GM12875 (cell line): ENCODE results near the gene OXCT1.

ENCODE experiments used
- H3K4me3 ChIP-seq: one replicate; pipeline ENCODE4 v1.5.1; 2011; ENCODE audit warnings: low read depth, low read length, control low read depth
- TF ChIP-seq, protein P1 (sequence below): IDR thresholded peaks from 2 replicates; pipeline ENCODE4 v1.5.1; 2011; ENCODE audit warnings: low read depth, mild to moderate bottlenecking, control low read depth, inconsistent platforms, low read length, moderate library complexity, borderline replicate concordance; ENCODE audit not compliant: insufficient read depth

OXCT1 gene

DNA sequence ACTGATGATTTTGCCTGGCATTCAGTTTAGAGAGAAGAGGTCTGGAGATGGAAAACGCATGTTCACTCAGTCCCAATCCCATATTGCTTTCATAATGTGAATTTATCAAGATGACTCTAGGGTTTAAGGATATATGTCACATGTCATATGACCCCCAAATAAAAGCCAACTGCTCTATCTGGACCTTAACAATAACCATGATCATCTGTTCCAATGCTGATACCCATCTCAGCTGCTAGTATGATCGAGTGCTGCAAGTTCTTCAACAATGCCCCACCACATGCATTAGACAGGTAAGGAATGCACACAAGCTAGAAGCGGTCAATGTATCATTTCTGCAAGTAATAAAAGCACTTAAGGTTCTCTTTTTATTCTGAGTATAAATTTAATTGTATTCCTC, 91.8 kb downstream of the OXCT1 start:
- TF ChIP-seq, protein P1, sequence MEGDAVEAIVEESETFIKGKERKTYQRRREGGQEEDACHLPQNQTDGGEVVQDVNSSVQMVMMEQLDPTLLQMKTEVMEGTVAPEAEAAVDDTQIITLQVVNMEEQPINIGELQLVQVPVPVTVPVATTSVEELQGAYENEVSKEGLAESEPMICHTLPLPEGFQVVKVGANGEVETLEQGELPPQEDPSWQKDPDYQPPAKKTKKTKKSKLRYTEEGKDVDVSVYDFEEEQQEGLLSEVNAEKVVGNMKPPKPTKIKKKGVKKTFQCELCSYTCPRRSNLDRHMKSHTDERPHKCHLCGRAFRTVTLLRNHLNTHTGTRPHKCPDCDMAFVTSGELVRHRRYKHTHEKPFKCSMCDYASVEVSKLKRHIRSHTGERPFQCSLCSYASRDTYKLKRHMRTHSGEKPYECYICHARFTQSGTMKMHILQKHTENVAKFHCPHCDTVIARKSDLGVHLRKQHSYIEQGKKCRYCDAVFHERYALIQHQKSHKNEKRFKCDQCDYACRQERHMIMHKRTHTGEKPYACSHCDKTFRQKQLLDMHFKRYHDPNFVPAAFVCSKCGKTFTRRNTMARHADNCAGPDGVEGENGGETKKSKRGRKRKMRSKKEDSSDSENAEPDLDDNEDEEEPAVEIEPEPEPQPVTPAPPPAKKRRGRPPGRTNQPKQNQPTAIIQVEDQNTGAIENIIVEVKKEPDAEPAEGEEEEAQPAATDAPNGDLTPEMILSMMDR: no peak
- H3K4me3 ChIP-seq: no peak overlapping the region

DNA sequence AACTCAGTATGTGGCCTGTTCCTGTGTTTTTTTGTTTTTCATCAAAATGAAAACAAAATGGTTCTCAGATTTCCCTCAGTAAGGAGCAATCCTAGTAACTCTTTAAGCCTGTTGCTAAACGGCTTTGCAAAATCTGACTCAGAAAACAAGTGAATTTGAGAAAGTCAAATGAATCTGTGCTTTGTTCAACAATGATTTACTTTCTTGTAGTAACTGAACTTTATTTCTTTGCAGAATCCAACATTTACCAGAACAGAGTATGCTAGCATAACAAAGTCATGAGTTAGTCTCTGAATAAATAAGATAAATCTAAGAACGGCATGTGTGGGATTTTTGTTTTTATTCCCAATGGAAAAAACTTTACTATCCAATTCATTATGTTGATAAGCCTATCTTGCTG, 93.8 kb downstream of the OXCT1 start:
- TF ChIP-seq, protein P1: no peak
- H3K4me3 ChIP-seq: no peak overlapping the region

DNA sequence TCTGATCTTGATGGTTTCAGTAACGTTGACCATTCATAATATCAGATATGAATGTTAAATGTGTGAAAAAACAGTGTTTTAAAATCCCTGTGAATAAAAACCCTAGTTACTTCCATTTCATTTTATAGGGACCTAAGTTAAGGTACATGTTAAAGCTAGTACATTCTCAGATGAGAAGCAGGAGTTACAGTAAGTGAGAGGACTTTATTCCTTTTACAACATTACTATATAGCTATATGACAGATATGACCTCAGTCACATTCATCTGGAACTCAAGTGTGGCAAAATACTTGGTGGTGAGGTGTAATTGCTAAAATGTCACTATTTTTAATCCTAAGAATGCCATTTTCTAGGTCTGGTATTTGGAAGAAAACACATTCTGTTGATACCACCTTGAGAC, 96.4 kb downstream of the OXCT1 start:
- H3K4me3 ChIP-seq: no peak overlapping the region
- TF ChIP-seq, protein P1: no peak

DNA sequence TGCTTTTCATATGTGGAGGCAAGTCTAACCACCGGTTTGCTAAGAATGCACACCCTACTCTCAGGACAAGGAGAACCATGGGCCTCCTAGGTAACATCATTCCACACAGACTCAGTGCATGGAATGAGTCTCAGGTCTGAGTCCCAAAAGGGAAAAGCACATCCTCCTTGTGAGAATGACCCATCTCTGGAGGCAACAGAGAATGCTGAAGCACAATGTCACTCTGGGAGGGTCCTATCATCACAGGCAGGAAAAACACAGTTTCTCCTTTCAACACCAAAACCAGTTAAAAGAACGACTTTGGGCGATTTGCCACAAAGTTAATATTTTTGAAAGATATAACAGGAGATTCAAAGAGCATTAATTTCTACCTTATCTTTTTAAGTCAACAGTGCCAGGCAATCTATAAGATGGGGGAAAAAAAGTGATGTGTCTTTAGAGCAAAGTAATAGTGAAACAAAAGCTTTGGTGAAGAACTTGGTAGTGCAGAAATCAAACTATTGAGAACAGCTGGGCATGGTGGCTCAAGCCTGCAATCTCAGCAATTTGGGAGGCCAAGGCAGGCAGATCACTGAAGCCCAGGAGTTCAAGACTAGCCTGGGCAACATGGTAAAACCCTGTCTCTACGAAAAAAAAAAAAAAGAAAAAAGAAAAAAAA, 97.3 kb downstream of the OXCT1 start:
- H3K4me3 ChIP-seq: no peak overlapping the region
- TF ChIP-seq, protein P1: no peak

DNA sequence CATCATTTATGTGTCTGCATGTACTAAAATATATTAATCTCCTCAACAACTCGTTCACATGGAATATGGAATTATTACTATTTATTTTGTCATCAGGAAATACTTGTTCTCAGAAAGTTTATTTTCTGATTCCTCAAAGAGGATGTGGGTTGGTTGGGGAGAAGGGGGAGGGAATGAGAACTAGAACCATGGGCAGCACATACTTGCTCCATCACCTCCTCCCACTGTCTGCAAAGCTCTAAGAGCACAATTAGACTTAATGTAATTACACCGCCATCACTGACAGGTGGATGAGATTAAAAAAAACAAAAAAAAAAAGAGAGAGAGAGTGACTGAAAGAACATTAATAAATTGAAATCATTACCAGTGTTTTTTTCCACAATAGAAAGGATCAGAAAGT, 98.2 kb downstream of the OXCT1 start:
- TF ChIP-seq, protein P1: no peak

DNA sequence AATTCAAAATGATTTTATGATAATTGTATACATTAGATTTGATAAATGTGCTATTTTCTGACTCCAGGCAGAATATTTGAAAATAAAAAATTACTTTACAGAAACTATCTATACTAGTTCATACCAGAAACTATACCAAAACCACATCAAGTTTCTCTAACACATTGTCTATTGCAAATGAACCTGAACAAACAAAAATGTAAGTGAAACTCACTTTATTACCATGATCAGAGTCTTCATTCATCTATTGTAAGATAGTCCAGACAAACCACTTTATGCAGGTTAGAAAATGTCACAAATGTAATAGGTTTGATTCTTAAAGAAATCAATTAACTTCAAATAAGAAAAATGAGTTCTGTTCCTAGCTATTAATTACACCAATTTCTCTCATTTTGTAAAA, 99.4 kb downstream of the OXCT1 start:
- TF ChIP-seq, protein P1: no peak
- H3K4me3 ChIP-seq: no peak overlapping the region

More for the DNA sequence above, 98.2 kb downstream of the OXCT1 start:
- H3K4me3 ChIP-seq: no peak overlapping the region

DNA sequence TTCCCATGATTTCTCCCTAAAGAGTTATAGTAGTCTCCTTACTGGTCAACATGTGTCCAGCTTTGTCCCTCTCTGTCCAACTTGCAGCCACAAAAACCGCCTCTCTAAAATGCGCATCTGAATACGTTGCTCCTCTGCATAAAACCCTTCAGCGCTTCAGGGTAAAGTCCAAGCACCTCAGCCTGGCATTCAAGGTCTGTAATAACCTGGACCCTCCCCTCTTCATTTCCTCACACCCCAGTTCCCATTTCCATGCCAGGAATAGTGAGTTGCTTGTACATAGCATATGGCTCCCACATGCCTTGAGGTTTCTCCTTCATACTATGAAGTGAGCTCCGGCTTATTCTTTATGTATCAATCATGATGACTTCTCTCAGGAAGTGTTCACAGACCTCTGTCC, 101.5 kb downstream of the OXCT1 start:
- no peak overlapping the region for H3K4me3 ChIP-seq
- TF ChIP-seq, protein P1: no peak
